Measurements from ENCODE around the gene MYADM. TPM values are rescaled to one million over a fixed set of nuclear protein-coding genes. Genes with fewer than 3 reads are reported as not detected.
A peak's percentile ranks its signal among the peaks of the same experiment; 100 is the strongest.

MYADM gene
- total RNA-seq: 100 to 1,000 TPM in 5 of 7 donors, 10 to 100 TPM in 2; 27.5 to 216 (median 146) TPM
- 100 to 1,000 TPM in 1 of 2 donors, 10 to 100 TPM in 1; 86.3 to 134 TPM for polyA plus RNA-seq
- long read RNA-seq, donor 1, partial matches to known transcripts: 23 of 29 reads
- long read RNA-seq, donor 1, other reads (novel, unspliced or antisense): 3 of 29 reads
- long read RNA-seq, donor 2, transcript MYADM-202 (2 exons, 1,492 nt): minor isoform, 16 of 41 reads
- long read RNA-seq, donor 2, transcript MYADM-204 (3 exons, 3,056 nt): major isoform, 18 of 41 reads
- long read RNA-seq, donor 2, partial matches to known transcripts: 0 of 41 reads
- long read RNA-seq, donor 2, other reads (novel, unspliced or antisense): 0 of 41 reads
- long read RNA-seq, donor 3, transcript MYADM-204 (3 exons, 3,056 nt): major isoform, 43 of 141 reads
- long read RNA-seq, donor 3, partial matches to known transcripts: 82 of 141 reads
- long read RNA-seq, donor 3, other reads (novel, unspliced or antisense): 5 of 141 reads

DNA sequence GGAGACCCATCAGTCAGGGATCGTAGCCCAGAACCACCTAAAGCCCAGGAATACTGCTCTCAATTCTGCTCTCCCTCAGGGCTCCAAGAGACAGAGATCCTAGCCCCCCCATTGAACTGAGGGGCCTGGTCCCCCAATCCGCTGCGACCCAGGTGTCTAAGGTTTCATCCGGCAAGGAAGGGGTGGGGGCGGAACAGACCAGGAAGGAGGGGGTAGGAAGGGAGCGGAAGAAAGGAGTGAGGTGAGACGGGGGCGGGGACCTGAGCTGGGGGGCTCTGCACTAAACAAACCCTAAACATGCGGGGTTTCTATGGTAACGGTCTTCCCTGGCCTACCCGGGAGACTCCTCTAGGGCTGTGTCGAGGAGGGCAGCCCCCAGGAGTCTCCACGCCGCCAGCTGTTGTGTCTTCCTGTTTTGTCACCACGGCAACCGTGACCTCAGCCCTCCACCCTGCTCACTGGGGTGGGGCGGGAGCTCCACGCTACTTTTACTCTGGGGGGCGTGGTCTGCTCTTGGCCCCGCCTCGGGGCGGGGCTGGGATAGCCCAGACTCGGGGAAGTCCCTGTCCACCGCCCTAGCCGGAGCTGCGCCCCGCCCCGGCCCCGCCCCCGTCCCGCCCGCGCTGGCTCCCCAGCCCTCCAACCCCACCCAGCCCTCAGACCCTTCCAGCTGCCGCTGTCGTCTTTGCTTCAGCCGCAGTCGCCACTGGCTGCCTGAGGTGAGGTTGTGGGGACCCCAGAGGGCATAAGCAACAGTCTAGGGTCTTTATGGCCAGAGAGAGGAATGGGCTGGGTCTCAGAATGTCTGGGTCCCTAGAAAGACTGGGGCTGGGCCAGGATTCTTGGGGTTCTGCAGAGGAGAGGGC lies at the start of gene MYADM:
Gene MYADM, plus strand, starts transcription at position 659 of the 866 bp plus-strand sequence. CDS start 5,647 bp downstream, outside the sequence.
- DNase-seq: peak; percentile 99 to 100 (median 100)
- TF ChIP-seq EP300 (IDR thresholded peaks at IDR 0.05) (peak; percentile 84), POLR2A (IDR thresholded peaks at IDR 0.05) (peak; percentile 87)
- TF ChIP-seq, protein P1, sequence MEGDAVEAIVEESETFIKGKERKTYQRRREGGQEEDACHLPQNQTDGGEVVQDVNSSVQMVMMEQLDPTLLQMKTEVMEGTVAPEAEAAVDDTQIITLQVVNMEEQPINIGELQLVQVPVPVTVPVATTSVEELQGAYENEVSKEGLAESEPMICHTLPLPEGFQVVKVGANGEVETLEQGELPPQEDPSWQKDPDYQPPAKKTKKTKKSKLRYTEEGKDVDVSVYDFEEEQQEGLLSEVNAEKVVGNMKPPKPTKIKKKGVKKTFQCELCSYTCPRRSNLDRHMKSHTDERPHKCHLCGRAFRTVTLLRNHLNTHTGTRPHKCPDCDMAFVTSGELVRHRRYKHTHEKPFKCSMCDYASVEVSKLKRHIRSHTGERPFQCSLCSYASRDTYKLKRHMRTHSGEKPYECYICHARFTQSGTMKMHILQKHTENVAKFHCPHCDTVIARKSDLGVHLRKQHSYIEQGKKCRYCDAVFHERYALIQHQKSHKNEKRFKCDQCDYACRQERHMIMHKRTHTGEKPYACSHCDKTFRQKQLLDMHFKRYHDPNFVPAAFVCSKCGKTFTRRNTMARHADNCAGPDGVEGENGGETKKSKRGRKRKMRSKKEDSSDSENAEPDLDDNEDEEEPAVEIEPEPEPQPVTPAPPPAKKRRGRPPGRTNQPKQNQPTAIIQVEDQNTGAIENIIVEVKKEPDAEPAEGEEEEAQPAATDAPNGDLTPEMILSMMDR (IDR thresholded peaks at IDR 0.05): no peak
- Histone ChIP-seq H3K27me3 (no peaks in the 10 kb centered on the region), H3K4me3 (peak within 1 kb of the TSS; percentile 73), H3K4me1 (ENCODE audit: insufficient read depth) (peaks cover 6% of the 10 kb centered on the region), H3K36me3 (no peaks in the 10 kb centered on the region), H3K27ac (peak within 1 kb of the TSS; percentile 77 to 92), H3K9me3 (no peaks in the 10 kb centered on the region)
- intact Hi-C loops (cut with DNase I): no loop called here
- WGBS, 3 donors: 1 to 3% (median 2%) methylated on average over 26 to 37 of the region's 37 CpGs

GRCh38 chr19:53818756-53819155 lies 48.9 kb upstream of the MYADM start:
- no peak for TF ChIP-seq EP300 (IDR thresholded peaks at IDR 0.05)
- TF ChIP-seq, protein P1 (IDR thresholded peaks at IDR 0.05): no peak
- no peak for TF ChIP-seq POLR2A (IDR thresholded peaks at IDR 0.05)
- intact Hi-C loops (cut with DNase I): no loop called here
- Histone ChIP-seq H3K36me3 (no peaks in the 10 kb centered on the region), H3K9me3 (no peaks in the 10 kb centered on the region), H3K27me3 (no peaks in the 10 kb centered on the region), H3K27ac (no peak overlapping the region), H3K4me3 (no peak overlapping the region), H3K4me1 (ENCODE audit: insufficient read depth) (no peaks in the 10 kb centered on the region)
- 79 to 84% (median 84%) methylated on average over 13 of the region's 13 CpGs for WGBS, 3 donors
- no peak for DNase-seq

DNA sequence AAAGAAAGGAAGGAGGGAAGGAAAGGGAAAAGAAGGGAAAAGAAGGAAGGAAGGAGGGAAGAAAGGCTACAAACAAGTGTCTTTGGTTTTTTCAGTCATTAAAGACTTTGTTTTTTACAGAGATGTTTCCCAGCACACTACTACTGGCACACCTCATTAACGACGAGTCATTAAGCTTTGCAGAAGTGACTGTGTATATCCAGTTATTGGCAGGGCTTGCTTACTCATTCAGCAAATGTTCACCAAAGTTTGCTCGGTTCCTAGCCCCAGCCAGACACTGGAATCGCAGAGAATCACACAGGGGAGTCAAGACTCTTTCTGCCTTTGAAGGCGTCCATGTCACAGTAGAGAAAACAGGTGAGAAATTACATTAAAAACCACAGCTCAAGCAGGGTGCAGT lies 47.8 kb upstream of the MYADM start:
- no peak overlapping the region for H3K27ac ChIP-seq
- no peaks in the 10 kb centered on the region for H3K27me3 ChIP-seq
- TF ChIP-seq POLR2A (IDR thresholded peaks at IDR 0.05): no peak
- TF ChIP-seq, protein P1 (IDR thresholded peaks at IDR 0.05): no peak
- no peak for TF ChIP-seq EP300 (IDR thresholded peaks at IDR 0.05)
- no peak overlapping the region for H3K4me3 ChIP-seq
- WGBS, 3 donors: 74 to 81% (median 77%) methylated on average over 5 of the region's 5 CpGs
- no peaks in the 10 kb centered on the region for H3K4me1 ChIP-seq (ENCODE audit: insufficient read depth)
- no peak for DNase-seq
- intact Hi-C loops (cut with DNase I): no loop called here
- no peaks in the 10 kb centered on the region for H3K36me3 ChIP-seq
- H3K9me3 ChIP-seq: no peaks in the 10 kb centered on the region

- intact Hi-C loops (cut with DNase I): no loop called here
- Histone ChIP-seq H3K27ac (no peak overlapping the region), H3K36me3 (no peaks in the 10 kb centered on the region), H3K4me3 (no peak overlapping the region), H3K27me3 (no peaks in the 10 kb centered on the region), H3K4me1 (ENCODE audit: insufficient read depth) (no peaks in the 10 kb centered on the region), H3K9me3 (no peaks in the 10 kb centered on the region)
- WGBS, 3 donors: 78 to 83% (median 81%) methylated on average over 12 of the region's 12 CpGs
- DNase-seq: no peak
- TF ChIP-seq EP300 (IDR thresholded peaks at IDR 0.05) (no peak), POLR2A (IDR thresholded peaks at IDR 0.05) (no peak)
- TF ChIP-seq, protein P1 (IDR thresholded peaks at IDR 0.05): no peak
These were observed 44.1 kb upstream of the MYADM start for GRCh38 chr19:53823380-53824120.

All from ovary (tissue), 10 donors.